Measurements from ENCODE around the gene NSUN7.

The NSUN7 gene

GRCh38 chr4:40845154-40845835 lies 95.5 kb downstream of the NSUN7 start:
- TF ChIP-seq, protein P1, sequence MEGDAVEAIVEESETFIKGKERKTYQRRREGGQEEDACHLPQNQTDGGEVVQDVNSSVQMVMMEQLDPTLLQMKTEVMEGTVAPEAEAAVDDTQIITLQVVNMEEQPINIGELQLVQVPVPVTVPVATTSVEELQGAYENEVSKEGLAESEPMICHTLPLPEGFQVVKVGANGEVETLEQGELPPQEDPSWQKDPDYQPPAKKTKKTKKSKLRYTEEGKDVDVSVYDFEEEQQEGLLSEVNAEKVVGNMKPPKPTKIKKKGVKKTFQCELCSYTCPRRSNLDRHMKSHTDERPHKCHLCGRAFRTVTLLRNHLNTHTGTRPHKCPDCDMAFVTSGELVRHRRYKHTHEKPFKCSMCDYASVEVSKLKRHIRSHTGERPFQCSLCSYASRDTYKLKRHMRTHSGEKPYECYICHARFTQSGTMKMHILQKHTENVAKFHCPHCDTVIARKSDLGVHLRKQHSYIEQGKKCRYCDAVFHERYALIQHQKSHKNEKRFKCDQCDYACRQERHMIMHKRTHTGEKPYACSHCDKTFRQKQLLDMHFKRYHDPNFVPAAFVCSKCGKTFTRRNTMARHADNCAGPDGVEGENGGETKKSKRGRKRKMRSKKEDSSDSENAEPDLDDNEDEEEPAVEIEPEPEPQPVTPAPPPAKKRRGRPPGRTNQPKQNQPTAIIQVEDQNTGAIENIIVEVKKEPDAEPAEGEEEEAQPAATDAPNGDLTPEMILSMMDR (IDR thresholded peaks at IDR 0.05; ENCODE audit: borderline replicate concordance, control extremely low read depth, extremely low read depth, insufficient read depth, missing control alignments): no peak
- no peak for DNase-seq (ENCODE audit: low spot score)
- in situ Hi-C loops (cut with MboI; ENCODE audit: low sequenced_read_pairs, unreplicated experiment): loop anchor here (10.0 kb wide), 1 partner anchor 110 kb away; no protein-coding TSS in a partner anchor

DNA sequence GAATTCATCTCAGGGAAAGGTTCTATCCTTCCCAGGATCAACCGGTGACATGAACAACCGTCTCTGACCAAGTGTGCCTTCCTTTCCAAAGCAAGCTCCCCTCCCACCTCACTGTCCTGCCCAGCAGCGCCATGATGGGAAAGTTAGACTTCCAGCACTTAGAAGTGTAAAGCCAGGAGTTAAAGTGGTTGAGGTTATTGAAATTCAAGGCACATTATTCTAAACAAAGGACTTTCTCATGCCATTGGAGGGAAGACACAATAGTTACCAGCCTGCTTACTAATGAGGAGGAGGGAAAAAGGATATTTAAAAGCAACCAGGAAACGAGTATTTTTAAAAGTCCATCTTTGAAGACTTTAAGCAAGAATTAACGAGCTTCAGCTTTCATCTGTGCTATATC lies 96.8 kb downstream of the NSUN7 start:
- in situ Hi-C loops (cut with MboI; ENCODE audit: low sequenced_read_pairs, unreplicated experiment): loop anchor here (10.0 kb wide), 1 partner anchor 112 kb away; no protein-coding TSS in a partner anchor
- TF ChIP-seq, protein P1 (IDR thresholded peaks at IDR 0.05; ENCODE audit: borderline replicate concordance, control extremely low read depth, extremely low read depth, insufficient read depth, missing control alignments): no peak
- DNase-seq (ENCODE audit: low spot score): no peak

GRCh38 chr4:40848251-40848650 lies 98.5 kb downstream of the NSUN7 start:
- in situ Hi-C loops (cut with MboI; ENCODE audit: low sequenced_read_pairs, unreplicated experiment): loop anchor here (10.0 kb wide), 1 partner anchor 113 kb away; no protein-coding TSS in a partner anchor
- TF ChIP-seq, protein P1 (IDR thresholded peaks at IDR 0.05; ENCODE audit: borderline replicate concordance, control extremely low read depth, extremely low read depth, insufficient read depth, missing control alignments): no peak
- no peak for DNase-seq (ENCODE audit: low spot score)

DNA sequence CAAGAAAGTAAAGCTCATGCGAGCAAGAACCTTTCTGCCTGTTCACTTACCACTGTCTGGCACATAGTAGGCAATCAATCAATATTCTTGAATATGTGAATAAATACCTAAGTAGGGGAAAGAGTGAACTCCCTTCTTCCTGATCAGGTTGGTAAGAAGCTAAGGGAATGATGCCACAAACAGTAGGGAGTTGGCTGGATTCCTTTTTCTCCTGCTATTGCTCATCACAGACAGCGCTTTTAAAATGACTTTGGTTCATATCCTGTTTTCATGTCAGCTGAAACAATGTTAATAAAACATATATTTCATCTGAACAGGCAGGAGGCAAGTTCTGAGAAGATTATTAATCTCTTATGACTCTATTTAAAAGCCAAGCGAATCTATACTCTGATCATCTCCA lies 99.2 kb downstream of the NSUN7 start:
- in situ Hi-C loops (cut with MboI; ENCODE audit: low sequenced_read_pairs, unreplicated experiment): loop anchor here (10.0 kb wide), 1 partner anchor 114 kb away; no protein-coding TSS in a partner anchor
- TF ChIP-seq, protein P1 (IDR thresholded peaks at IDR 0.05; ENCODE audit: borderline replicate concordance, control extremely low read depth, extremely low read depth, insufficient read depth, missing control alignments): no peak
- no peak for DNase-seq (ENCODE audit: low spot score)

DNA sequence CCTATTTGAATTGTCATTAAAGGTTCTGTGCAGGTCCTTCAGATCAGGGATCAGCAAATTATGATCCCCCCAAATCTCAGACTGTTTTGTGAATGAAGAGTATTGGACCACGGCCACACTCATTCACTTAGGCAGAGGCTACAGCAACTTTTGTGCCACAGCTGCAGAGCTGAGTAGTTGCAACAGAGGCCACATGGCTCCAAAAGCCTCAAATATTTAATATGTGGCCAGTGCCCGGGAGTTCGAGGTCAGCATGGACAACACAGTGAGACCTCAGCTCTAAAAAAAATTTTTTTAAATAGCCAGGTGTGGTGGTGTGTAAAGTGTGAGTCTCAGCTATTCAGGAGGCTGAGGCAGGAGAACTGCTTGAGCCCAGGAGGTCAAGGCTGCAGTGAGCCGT lies 100.7 kb downstream of the NSUN7 start:
- TF ChIP-seq, protein P1 (IDR thresholded peaks at IDR 0.05; ENCODE audit: borderline replicate concordance, control extremely low read depth, extremely low read depth, insufficient read depth, missing control alignments): no peak
- in situ Hi-C loops (cut with MboI; ENCODE audit: low sequenced_read_pairs, unreplicated experiment): no loop called here
- no peak for DNase-seq (ENCODE audit: low spot score)

DNA sequence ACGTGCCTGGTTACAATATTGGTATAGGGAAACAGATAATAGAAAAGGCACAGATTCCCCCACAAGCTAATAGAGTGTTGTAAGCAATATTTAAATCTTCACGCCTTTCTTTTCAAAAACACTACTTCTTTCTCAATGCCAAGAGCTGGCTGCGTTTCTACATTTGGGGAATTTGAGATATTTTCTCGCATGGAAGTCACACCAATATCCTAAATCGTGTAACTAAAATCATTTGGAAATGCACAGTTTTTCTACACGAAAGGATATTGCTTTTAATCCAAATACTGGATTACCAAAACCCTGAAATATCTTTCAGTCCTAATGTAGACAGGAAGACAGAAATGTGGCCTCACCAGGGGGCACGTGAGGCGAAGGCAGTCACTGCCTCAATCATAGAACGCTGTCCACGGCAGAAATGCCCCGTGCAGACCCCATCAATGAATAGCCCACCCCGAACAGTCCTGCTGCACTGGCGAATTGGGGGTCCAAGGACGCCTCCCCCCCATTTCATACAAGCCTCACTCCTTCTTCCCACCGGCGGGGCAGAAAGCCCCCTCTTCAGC lies 106.6 kb downstream of the NSUN7 start:
- TF ChIP-seq, protein P1 (IDR thresholded peaks at IDR 0.05; ENCODE audit: borderline replicate concordance, control extremely low read depth, extremely low read depth, insufficient read depth, missing control alignments): no peak
- no peak for DNase-seq (ENCODE audit: low spot score)
- in situ Hi-C loops (cut with MboI; ENCODE audit: low sequenced_read_pairs, unreplicated experiment): no loop called here

Measured in GM13976 (cell line).